Neural crest cell (in vitro differentiated cells): ENCODE results near the gene NKAIN2. TPM values are rescaled to one million over a fixed set of nuclear protein-coding genes. Genes with fewer than 3 reads are reported as not detected.

Source experiments
- DNase-seq: peaks from one replicate; pipeline ENCODE4 v3.0.0; 2021; ENCODE audit warnings: low read depth, mixed read lengths, low spot score
- H3K27ac Mint-ChIP-seq: one replicate; pipeline ENCODE4 v1.8.0; 2021; ENCODE audit warnings: mild to moderate bottlenecking, mixed read lengths; ENCODE audit not compliant: unreplicated experiment
- H3K27me3 Mint-ChIP-seq: 2 replicates; pipeline ENCODE4 v1.8.0; 2021; ENCODE audit warnings: low read depth, mild to moderate bottlenecking, mixed read lengths
- H3K36me3 Mint-ChIP-seq: 2 replicates; pipeline ENCODE4 v1.8.0; 2021; ENCODE audit warnings: low read depth, mild to moderate bottlenecking, mixed read lengths
- H3K4me1 Mint-ChIP-seq: 2 replicates; pipeline ENCODE4 v1.8.0; 2021; ENCODE audit warnings: mixed read lengths
- H3K4me3 Mint-ChIP-seq: one replicate; pipeline ENCODE4 v1.8.0; 2021; ENCODE audit warnings: mild to moderate bottlenecking, mixed read lengths
- H3K9me3 Mint-ChIP-seq: 2 replicates; pipeline ENCODE4 v1.8.0; 2021; ENCODE audit warnings: mixed read lengths
- total RNA-seq: library from RNA; stranded (reverse); gene quantifications from 2 replicates; pipeline ENCODE4 v1.2.1, GENCODE V29; 2021
- TF ChIP-seq, protein P1 (sequence below): fragments of 200-600 bp; sonication (generic); conservative IDR thresholded peaks from 2 replicates; pipeline ENCODE4 v1.5.0; 2021; ENCODE audit warnings: antibody characterized with exemption, mild to moderate bottlenecking

The NKAIN2 gene
- total RNA-seq, 1 donor from 2014 or later, result 1.1 TPM

DNA sequence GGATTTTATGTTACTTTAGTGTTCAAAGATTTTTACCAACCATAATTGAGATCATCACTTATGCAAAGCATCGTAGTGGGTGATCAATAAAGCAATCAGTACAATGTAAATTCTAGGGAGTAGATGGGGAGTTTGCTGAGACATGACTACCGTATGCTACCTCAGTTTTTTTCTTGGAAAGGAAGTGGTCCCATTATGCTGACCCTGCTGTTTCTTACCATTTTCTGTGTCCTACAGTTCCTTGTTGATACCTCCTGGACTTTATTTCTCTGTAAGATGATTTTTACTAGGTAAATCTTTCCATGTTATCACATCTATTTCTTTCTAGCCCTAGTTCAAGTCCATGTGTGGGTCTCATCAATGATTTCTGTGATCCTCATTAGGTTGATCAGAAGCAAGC lies 19.3 kb upstream of the NKAIN2 start:
- no peaks in the 10 kb centered on the region for H3K36me3 Mint-ChIP-seq
- no peaks in the 10 kb centered on the region for H3K9me3 Mint-ChIP-seq

DNA sequence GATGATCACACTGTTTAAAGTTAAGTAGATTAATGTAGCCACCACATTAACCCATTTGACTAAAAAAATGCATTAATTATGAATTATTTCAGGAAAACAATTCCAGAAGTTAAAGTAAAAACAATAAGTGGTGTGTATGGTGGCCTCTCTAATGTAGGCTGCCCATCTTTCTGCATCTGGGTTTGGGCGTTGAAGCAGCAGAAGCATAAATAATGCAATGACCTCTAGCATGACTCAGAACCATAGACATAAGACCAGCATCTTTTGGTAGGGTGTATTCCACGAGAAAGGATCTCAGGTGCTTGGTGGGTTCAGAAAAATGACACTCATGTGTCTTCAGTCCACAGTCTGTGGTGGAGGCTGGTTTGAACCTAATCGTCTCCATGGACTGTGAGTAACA lies 18.6 kb upstream of the NKAIN2 start:
- H3K27me3 Mint-ChIP-seq, result no peaks in the 10 kb centered on the region
- no peak overlapping the region for H3K27ac Mint-ChIP-seq
- no peak overlapping the region for H3K4me3 Mint-ChIP-seq
- H3K4me1 Mint-ChIP-seq, result peaks cover 7% of the 10 kb centered on the region
- DNase-seq, result no peak
- TF ChIP-seq, protein P1, sequence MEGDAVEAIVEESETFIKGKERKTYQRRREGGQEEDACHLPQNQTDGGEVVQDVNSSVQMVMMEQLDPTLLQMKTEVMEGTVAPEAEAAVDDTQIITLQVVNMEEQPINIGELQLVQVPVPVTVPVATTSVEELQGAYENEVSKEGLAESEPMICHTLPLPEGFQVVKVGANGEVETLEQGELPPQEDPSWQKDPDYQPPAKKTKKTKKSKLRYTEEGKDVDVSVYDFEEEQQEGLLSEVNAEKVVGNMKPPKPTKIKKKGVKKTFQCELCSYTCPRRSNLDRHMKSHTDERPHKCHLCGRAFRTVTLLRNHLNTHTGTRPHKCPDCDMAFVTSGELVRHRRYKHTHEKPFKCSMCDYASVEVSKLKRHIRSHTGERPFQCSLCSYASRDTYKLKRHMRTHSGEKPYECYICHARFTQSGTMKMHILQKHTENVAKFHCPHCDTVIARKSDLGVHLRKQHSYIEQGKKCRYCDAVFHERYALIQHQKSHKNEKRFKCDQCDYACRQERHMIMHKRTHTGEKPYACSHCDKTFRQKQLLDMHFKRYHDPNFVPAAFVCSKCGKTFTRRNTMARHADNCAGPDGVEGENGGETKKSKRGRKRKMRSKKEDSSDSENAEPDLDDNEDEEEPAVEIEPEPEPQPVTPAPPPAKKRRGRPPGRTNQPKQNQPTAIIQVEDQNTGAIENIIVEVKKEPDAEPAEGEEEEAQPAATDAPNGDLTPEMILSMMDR, result no peak
- no peaks in the 10 kb centered on the region for H3K9me3 Mint-ChIP-seq
- no peaks in the 10 kb centered on the region for H3K36me3 Mint-ChIP-seq

More for the DNA sequence above, 19.3 kb upstream of the NKAIN2 start:
- Mint-ChIP-seq H3K4me3 (no peak overlapping the region), H3K27me3 (no peaks in the 10 kb centered on the region), H3K4me1 (peaks cover 7% of the 10 kb centered on the region), H3K27ac (no peak overlapping the region)
- TF ChIP-seq, protein P1, result no peak
- DNase-seq, result no peak

DNA sequence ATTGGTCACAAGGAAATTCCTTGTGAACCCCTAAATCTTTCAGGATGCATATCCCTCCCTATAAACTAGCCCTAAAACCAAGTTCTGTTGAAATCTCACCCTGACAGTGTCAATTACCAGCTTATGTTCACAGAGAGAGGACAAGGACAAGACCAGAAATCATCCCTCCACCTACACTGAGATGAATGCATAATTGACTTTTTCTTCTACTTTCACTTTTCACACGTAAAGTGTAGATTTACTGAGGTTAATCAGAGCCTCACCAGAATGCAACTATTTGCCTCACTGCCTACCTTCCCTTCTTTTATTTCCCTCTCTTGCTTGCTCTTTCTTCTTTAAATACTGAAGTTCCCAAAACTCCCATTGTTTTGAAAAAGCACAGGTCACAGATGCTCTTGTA lies 15.3 kb upstream of the NKAIN2 start:
- Mint-ChIP-seq H3K9me3 (no peaks in the 10 kb centered on the region), H3K27ac (no peak overlapping the region), H3K27me3 (no peaks in the 10 kb centered on the region), H3K4me1 (no peaks in the 10 kb centered on the region), H3K36me3 (no peaks in the 10 kb centered on the region), H3K4me3 (no peak overlapping the region)
- TF ChIP-seq, protein P1, result no peak
- DNase-seq, result no peak

DNA sequence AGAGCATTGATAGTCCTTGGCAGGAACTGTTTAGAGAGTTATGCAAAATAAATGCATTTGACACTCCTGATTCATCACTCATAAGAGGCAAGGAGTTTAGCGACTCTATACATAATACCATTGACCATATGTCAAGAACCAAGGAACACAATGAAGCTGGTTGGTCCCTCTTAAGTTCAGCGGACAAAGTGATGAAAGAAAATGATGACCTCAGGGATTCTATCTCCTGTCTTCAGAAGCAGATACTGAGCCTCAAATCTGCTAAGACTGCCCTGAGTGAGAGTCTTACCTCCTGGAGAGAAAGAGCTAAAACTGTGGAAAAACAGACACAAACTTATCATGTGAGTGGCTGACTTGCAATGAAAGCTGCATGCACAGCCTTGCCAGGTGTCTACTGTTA lies 9.5 kb upstream of the NKAIN2 start:
- TF ChIP-seq, protein P1, result no peak
- DNase-seq, result no peak
- Mint-ChIP-seq H3K27ac (no peak overlapping the region), H3K27me3 (peaks cover 6% of the 10 kb centered on the region), H3K4me3 (no peak overlapping the region), H3K4me1 (no peaks in the 10 kb centered on the region), H3K36me3 (peaks cover 2% of the 10 kb centered on the region), H3K9me3 (peaks cover 5% of the 10 kb centered on the region)

DNA sequence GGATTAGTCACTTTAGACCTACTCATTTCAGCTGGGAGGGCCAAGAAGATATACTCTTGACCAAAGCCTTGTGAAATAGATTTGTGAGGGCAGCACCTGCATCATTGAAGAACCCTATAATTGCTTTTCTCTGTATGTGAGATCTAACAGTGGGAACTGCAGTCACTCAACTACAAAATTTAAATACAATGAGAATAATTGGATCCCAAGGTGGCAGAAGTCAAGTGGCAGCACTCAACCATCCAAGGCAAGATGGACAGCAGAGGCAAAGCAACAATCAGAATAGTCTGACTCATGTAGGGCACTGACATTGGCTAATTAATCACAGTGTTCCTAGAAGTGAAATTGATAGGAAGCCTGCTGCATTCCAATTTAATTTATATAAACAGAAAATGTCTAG lies 8.9 kb upstream of the NKAIN2 start:
- TF ChIP-seq, protein P1, result no peak
- Mint-ChIP-seq H3K27me3 (peaks cover 9% of the 10 kb centered on the region), H3K4me1 (no peaks in the 10 kb centered on the region), H3K36me3 (peaks cover 2% of the 10 kb centered on the region), H3K9me3 (peaks cover 5% of the 10 kb centered on the region), H3K4me3 (no peak overlapping the region), H3K27ac (no peak overlapping the region)
- DNase-seq, result no peak

DNA sequence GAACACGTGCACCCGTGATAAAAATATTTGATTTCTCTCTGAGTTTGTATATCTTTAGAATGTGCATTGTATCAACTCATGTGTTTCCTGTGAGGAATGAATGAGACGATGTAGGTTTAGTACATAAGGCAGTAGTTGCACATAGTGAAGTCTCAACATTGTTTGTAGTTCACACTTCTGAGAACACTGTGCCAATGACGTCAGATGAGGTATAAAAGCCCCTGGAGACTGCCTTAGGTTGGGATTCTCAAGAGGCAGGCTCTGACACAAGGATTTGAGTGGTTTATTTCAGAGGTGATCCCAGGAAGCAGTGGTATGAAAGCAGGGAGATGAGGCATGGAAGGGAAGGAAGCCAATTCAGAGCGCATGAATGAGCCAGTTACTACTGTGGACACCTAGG lies 2.6 kb upstream of the NKAIN2 start:
- TF ChIP-seq, protein P1, result no peak
- Mint-ChIP-seq H3K9me3 (no peaks in the 10 kb centered on the region), H3K4me1 (peaks cover 4% of the 10 kb centered on the region), H3K4me3 (peak overlapping the region; percentile 50), H3K27ac (no peak overlapping the region), H3K36me3 (no peaks in the 10 kb centered on the region), H3K27me3 (peaks cover 51% of the 10 kb centered on the region)
- no peak for DNase-seq
